ENCODE results near the gene RBM20.
A peak's percentile ranks its signal among the peaks of the same experiment; 100 is the strongest.

Gene RBM20

DNA sequence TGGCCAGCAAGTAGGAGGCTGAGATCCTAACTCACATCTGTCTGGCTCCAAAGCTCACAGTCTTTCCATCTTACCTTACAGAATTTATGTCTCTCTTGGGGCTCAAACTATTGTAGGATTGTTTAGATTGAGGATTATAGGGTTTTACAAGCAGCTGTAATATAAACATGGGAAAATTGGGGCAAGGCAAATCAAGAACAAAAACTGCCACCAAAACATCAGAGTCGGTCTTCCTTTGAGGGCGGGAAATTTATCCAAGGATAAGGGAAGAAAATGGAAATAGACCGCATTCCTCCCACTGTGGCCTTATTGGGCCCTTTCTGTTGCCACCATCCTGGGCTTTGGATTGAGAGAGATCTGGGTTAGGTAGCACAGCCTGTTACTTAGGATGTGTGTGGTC lies 22.5 kb downstream of the RBM20 start:
- DNase-seq, result no peak
- intact Hi-C loops (cut with DNase I), result no loop called here

DNA sequence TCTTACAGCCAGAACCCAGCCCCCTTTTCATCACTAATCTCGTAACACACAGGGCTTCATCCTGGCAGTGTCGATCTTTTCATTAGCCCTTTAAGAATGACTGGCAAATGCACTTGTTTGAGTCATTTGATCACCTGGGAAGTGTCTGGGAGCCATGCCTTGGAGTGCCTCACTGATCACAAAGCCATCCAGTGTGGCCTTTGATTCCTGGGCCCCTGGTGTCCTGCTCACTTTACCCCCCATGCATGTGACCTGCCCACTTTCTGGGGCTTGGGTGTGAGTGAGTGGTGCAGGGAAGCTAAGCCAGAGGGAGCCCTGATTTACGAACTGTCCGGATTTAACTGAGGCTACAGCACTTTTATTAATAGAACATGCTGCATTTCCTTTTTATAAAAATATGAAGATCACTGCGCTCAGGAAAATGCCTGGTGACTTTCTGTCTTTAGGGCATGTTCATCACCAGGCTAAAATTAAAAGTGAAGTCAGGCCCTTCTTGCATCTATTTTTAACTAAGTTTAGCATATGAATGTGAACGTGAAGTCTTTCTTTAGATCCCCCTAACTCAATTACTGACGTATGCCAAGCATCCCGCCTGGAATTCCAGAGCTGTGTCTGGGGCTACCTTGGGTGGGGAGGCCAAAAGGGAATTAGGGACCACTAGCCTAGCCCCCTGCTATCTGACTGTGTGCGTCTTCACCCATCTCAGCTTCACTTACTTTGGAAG lies 23.6 kb downstream of the RBM20 start:
- DNase-seq, result peak in 1 of 42 donors; percentile 43
- intact Hi-C loops (cut with DNase I), result no loop called here

DNA sequence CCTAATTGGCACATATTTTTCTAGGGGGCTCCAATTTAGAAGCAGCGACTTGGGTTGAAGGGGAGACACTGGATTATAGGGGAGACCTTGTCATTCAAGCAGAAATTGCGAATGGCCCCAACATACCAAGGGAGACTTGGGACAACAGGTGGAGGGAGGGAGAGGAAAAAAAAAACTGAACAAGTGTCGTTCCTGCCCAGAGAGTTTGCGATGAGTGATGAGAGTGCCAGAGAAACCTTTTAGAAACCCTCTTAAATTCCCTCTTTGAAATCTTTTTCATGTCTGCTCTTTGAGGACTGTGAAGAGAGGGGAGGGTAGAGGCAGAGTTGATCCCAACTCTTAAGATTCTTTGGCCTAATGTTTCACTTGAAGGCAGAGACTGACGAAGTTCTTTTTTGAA lies 24.3 kb downstream of the RBM20 start:
- intact Hi-C loops (cut with DNase I), result no loop called here
- no peak for DNase-seq

DNA sequence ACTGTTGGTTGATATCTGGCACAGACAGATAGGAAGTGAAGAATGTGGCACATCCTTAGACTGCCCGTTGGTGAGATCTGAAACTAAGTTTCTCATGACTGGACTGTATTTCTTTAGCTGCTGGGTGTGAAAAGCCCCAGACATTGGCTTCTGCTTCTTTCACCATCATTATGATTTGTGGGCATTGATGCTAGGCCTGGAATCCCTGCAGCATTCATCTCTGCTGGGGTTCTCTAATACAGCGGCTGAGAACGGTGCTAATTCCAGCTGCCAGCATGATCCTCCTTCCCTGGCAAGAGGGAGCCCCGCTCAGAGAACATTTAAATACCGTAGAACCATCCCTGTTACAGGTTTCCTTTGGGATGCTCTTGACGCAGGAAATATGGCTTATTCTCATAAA lies 26.2 kb downstream of the RBM20 start:
- no peak for DNase-seq
- intact Hi-C loops (cut with DNase I), result no loop called here

DNA sequence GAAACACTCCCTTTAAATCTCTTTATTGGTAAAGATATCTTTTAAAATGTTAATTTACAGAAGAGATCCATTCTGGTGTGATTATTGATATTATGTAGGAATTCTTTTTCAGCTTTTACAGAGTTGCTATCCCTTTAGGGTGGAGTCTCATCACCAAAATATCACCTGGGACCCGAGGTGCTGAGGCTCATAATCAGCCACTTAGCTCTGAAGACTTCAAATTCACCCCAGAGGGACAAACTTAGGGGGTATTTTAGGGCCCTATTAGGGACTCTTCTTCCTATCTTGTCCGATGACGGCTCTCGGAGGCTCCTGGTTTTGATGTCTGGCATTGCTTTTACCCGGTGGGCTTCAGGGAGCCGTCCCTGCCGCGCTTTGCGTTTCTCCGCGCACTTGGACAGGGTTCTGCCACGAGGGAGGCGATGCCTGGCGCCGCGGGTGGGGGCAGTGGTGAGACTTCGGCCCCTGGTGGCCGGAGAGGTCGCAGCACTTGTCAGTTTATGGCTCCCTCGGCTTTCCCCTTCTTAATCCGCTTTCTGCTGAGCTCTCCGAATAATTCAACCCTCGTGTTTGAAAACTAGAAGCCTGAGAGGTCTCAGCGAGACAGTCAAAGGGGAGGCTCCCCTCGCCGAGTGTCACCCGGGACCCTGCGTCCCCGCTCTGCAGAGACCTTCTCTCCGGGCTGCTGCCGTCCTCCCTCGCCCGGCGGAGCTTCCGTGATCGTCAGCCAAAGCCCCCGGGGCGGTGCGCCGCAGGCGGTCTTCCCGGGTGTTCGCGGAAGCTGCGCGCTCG lies 27.8 kb downstream of the RBM20 start:
- peak; percentile 43 to 86 (median 71) for DNase-seq
- intact Hi-C loops (cut with DNase I), result no loop called here

DNA sequence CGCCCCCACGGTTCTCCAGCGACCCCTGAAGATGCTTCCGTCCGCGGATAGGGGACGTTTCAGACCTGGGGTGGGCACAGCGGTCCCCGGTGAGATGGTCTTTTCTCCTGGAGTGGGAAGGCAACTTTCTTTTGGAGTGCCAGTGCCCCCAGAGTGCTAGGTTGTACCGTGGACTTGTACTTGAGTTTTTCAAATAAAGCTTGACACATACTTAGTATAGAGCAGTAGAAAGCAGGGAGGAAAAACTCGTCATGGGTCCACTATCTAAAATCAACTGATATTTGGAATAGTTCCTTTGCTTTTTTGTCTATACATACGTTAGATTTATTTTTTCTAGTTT lies 28.4 kb downstream of the RBM20 start:
- intact Hi-C loops (cut with DNase I), result no loop called here
- DNase-seq, result no peak

DNA sequence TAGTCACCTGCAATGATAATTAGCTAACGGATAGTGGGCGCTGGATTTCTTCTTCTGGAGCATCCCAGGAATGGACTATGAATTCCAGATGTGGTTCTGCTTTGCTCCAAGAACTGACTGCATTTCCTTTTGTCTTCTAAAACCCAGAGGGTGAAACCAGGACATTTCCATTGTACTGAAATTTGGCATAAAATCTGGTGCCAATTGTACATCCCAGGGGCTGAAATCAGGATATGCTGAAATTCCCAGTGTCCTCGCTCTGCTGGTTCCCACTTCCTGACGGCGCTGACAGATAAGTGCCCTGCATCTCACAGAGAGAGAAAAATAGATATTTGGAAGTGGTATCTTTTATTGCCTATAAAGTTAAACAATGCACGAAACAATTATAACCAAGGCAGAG lies 31.9 kb downstream of the RBM20 start:
- intact Hi-C loops (cut with DNase I), result no loop called here

DNA sequence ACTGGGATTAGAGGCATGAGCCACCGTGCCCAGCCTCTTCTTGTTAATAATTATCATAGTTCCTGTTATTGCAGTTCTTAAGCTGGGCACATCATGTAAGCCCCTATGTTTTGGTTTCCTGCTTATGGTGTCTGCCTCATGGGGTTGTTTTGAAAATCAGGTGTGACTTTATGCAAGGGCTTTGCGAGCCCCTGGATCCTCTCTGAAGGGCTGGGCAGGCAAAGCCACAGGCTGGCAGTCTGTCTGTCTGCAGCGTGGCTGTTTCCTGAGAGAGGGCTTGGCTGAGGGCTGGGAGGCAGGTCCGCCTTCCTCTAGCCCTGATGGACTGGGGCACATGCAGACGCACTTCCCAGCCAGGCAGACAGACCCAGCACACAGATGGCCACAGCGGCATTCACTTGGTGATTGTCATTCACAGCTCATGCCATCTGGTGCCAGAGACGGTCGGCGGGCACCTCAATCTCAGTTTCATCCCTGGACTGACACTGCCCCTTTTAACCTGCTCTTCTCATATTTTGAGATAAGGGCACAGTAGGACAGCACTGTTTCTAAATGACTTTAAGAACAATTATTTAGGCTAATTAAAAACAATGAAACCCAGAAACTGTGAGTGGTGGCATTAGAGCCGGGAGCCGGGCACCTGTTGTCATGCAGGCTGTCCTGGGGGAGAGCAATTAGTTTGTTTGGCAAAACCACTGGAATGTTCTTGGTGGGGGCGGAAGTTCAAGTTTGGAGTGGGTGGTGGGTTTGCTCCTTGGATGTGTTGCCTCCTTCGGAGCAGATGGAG lies 35.5 kb downstream of the RBM20 start:
- no peak for DNase-seq
- intact Hi-C loops (cut with DNase I), result no loop called here

More for the DNA sequence above, 31.9 kb downstream of the RBM20 start:
- no peak for DNase-seq

DNA sequence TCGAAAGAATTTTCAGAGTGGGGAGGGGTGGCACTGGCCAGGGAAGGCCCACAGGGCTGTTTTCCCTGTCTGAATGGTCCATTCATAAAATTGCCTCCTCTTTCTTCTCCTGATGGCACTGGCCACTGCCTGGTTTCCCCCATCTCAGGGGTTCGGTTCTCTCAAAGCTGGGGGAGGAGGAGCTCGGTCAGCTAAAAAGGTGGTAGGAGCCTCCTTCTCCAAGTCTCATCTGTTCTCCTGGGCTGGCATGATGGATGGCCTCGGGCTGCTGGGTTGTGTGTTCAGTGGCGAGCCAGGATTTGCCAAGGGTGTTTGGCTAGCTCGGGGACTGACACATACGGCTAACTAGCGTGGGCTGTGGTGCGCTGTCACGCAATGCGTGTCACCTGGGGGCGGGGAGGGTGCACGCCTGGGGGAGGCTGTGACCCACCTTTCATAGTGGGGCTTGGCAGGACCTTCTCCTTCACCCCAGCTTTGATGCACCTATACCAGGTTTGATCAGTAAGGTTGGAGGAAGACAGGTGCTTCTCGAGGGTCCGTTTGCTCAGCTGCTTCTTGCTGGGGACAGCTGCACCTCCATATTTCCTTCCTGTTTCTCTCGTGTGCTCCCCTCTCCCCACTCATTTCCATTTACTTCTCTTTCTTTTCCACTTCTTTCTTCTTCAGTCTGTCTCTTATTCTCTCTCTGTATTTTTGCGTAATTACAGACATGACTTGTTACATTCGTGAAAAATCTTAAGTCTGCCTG lies 36.3 kb downstream of the RBM20 start:
- intact Hi-C loops (cut with DNase I), result no loop called here
- DNase-seq, result peak in 1 of 42 donors; percentile 26

DNA sequence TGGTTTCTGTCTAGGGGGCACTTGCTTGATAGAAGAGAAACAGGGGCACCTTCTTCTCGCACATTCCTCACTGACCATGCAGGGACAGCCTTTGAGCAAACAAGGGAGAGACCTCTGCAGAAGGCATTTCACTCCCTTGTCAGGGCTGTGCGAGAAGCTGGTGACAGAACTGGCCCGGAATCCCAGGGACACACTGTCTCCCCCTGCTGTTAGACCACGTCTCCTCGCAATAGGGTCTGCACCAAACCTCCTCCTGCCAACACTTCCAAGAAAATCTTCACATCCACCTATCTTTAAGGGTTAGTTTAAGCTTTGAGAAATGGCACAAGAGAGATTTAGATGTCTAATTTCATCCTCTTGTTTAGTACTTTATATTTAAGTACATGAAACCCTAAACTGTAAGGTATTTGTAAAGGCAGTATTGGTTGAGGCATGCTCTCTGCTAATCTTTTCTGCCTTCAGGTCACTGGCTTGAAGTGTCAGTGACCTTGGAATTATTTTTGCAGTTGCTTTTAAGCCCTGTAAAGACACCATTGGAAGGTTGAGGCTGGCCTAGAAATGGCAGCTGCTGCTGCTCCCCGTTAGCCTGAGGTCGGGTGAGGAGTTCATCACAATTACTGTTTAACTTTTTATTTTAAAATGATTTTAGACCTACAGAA lies 37.0 kb downstream of the RBM20 start:
- intact Hi-C loops (cut with DNase I), result no loop called here

DNA sequence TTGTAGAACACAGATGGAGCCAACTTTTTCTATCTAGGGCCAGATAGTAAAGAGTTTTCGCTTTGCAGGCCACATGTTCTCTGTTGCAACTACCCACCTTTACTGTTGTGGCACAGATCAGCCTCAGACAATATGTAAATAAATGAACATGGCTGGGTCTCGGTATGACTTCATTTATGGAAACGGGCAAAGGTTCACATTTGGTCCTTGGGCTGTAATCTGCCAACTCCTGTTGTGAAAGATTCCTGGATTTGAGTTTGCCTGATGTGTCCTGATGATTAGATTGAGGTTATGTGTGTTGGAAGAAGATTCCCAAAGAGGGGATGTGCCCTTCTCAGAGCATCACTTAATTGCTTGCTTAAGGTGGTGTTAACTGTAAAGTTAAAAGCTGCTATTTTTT lies 38.2 kb downstream of the RBM20 start:
- intact Hi-C loops (cut with DNase I), result no loop called here
- peak in 1 of 42 donors; percentile 3 for DNase-seq

More for the DNA sequence above, 37.0 kb downstream of the RBM20 start:
- DNase-seq, result peak in 19 of 42 donors; percentile 17 to 64 (median 41)

DNA sequence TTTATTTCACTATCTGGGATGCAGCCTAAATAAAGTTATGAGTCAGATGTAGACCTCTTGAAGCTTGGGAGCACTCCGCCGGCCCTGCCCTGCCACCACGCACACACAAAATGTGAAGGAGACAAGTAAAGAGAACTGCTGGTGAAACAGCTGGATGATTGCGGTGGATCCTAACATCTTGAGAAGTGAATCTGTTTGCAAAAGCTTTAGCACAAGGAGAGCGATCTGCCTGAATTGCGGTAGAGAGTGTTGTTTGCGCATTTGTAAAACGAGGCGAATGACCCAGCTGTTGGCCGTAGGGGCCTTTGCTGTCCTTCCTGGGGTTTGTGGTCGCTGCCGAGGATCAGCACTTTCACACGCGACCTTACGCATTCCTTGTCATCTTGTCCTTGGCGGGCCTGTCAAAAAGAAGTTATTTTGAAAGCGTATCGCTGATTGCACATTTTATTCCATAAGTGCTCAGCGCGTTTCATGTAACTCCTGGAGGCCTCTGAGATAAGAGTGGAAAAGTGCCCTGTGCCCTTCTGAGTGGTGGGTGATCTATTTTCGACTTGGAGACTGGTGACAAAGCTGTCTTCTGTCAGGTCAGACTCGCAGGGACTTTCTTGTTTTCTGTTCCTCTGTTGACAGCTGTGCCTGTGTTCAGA lies 40.8 kb downstream of the RBM20 start:
- intact Hi-C loops (cut with DNase I), result no loop called here
- peak in 1 of 42 donors; percentile 34 for DNase-seq

DNA sequence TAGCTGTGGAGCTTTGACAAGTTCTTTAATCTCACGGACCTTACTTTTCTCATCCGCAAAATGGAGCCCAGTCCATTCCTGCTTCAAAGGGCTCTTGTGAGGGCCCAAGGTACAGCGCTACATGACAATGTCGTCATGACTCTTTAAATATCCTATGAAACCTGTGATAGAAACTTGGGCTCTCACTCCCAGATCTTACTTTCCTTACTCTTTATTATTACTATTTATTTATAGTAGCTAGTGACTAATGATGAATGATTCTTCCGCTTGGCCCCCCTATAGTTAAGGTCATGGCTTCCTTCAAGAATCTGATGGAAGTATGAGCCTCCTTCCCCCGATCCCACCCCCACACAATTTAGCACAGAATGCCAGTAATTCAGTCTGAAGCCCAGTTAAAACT lies 41.9 kb downstream of the RBM20 start:
- intact Hi-C loops (cut with DNase I), result no loop called here
- peak in 8 of 42 donors; percentile 6 to 49 (median 29) for DNase-seq

DNA sequence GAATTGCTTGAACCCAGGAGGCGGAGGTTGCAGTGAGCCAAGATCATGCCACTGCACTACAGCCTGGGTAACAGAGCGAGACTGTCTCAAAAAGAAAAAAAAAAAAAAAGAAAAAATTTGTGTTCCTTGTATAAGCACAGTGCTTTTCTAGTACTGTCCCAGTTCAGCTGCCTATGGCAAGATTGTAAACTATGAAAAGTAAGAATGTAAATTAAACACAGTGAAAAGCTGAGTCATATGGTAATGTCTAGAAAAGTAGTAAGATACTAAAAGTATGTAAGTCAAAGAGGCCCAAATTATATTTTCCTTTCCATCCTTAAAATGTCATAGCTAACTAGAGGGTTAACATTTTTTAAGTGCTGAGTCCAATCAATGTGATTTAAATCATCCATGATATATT lies 42.8 kb downstream of the RBM20 start:
- intact Hi-C loops (cut with DNase I), result no loop called here
- DNase-seq, result no peak

DNA sequence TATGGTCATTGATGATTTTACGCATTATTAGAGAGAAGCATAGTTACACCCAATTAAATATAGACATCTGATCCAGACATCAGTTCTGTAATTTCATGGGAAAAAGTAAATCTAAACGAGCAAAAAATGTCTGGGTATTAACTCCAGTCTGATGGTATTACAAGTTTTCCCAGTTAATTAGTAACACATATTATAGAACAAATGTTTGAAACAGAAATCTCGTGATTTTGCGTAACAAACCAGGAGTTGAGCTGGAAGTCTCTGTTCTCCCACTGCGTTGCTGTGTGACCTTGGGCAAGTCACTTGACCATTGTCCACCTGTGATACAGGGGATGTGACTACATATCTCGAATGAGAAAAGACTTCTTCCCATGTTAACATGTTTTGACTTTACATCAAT lies 43.3 kb downstream of the RBM20 start:
- intact Hi-C loops (cut with DNase I), result no loop called here
- DNase-seq, result no peak

DNA sequence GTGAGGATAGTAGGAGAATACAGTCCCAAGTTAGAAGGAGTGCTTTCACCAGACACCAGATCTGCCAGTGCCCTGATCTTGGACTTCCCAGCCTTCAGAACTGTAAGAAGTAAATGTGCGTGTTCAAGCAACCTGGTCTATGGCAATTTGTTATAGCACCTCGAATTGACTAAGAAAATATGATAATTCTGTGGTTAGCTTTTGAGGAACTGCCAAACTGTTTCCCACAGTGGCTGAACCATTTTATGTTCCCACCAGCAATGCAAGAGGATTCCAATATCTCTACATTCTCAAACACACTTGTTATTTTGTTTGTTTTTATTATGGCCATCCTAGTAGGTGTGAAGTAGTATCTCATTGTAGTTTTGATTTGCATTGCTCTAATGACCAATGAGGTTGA lies 47.0 kb downstream of the RBM20 start:
- intact Hi-C loops (cut with DNase I), result no loop called here
- DNase-seq, result no peak

DNA sequence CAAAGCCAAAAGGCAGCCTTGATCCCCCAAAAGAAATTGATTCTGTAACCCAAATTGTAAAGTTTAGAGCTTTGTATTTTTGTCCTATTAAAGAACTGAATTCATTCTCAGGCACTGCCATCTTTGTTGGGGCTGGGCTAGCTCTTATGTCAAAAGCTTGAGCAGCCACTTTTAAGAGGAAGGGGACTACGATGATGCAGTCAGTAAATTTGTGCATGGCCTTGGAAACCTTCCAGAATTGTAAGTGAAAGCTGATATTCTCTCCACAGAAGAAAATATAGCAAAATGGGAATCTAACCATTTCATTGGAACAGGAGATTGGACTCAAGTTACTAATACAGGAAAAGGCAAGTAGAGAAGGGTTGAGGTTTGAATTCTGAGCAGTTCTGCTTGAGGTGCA lies 50.1 kb downstream of the RBM20 start:
- no peak for DNase-seq
- intact Hi-C loops (cut with DNase I), result no loop called here

DNA sequence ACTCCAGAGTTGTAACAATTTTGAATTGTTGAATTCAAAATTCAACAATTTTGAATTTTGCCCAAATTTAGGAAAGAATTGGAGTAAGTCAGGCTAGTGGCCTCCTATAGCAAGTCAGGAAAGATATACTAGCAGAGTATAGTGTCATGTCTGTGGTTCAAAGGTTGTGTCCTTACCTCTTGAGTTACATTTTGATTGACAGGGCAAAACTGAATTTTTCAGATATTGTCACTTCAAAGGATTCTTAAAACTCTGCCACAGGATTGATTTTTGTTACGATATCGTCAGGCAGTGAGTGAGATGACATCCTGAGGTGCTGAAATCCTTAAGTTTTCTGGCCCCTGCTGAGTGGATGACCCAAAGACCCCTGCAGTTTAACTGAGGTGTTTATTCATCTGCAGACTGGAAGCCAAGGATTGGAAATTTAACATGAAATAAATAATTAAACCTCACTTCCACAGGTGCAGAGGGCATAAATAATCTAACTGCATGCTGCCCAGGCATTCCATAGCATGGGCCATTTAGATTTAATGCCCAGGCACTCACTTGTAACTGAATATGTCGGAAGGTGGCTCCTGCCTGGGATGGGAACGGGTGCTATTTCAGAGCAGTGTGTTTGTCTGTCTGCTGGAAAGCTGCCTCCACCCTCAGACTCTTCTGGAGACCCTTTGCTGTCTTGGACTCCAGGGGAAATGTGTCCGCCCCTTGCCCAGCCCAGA lies 50.8 kb downstream of the RBM20 start:
- DNase-seq, result peak in 1 of 42 donors; percentile 29
- intact Hi-C loops (cut with DNase I), result no loop called here
